DMS79 (cell line): Measurements from ENCODE around the gene STEEP1.

ENCODE experiments used
- DNase-seq: peaks from one replicate; lab custom pipeline; 2025; lab: John Stamatoyannopoulos, UW

STEEP1 gene

DNA sequence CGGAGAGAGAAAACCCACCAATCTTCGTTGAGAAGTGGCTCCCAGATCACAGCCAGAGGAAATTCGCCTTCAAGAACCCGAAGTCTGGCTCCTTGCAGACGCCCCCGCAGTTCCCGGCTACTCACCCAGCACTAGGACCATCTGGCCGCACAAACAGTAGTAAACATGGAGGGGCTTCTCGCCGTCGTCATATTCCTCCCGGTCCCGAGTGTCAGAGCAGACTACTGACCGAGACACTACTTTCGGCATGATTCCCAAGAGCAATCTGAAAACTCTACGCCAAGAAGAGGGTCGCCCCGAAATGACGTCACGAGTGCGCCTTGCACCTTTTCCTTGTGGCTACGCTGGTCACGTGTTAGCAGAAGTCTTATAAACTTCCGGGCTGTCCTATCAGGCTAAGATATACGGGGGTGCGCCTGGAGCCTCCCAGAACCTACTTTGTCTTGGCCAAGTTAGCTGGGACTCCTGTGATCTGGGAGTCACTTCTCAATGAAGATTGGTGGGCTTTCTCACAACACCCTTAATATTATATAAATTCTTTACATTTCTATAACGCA lies at the start of gene STEEP1:
Gene STEEP1 (minus strand): TSS at position 303 of the 557 bp plus-strand sequence. CDS start 54 bp downstream, at position 249.
- peak; percentile 79 for DNase-seq

DNA sequence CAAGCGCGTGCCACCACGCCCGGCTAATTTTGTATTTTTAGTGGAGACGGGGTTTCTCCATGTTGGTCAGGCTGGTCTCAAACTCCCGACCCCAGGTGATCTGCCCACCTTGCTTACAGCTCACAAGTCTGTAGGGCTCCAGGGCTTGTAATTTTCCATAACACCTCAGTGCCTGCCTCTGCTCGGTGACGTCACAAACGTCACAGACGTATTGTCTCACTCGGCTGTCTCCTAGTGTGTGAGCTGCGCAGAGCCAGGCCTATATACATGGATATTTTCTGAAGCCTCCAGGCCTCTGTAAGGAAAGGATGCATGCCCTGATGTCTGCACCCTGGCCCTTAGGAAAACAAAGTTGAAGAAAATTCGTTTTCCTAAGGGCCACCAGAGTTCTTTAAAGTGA lies 49.6 kb upstream of the STEEP1 start:
- DNase-seq = no peak

DNA sequence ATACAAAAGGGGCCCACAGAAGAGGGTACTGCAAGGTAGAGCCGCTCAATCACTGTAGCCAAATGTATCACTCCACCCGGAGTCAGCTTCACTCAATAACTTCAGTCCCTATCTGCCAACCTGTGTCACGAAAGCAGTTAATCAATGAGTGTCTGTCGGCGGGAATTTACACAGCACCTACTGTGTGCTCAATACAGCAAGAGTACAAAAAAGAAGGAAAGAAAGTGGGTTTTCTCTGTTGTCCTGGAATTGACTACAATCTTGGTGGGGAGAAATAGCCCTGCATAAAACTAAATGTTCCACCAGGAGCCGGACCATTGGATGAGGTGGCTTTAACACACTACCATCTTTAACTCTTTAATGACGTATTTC lies 41.8 kb upstream of the STEEP1 start:
- DNase-seq = no peak

DNA sequence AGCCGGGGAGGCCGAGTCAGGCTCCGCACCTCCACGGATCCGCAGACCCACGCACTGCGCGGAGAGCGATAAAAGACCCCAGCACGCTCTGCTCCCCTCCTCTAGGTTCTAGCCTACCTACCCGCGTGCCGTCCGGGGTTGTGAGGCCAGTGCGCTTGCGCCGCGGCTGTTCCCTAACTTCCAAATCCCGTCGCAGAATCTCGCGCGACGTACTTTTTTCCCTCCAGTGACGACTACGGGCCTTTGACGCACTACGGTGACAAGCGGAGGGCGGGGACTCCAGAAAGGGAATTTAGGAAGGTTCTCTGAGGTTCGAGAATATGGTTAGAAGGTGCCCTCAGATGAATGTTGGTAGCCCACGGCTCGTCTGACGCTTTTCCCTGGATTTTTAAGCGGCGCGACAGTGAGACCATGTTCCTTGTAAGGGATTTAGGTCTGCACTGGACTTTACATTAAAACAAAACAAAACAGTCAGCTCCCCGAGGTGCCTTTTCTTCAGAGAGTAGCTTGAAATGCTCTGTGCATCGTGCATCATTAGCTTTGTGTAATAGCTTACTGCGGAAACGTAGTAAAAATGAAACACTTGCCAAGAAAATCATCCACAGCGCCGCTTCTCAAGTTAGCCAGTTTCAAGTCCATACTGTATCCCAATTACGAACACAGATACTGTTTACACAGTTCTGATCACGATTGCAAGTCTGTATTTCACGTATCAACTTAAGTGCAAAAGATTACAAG lies 41.2 kb upstream of the STEEP1 start, which contains the start of gene NKRF:
Gene NKRF (minus strand): TSS at position 145 of the 738 bp plus-strand sequence.
- DNase-seq = peak; percentile 72

DNA sequence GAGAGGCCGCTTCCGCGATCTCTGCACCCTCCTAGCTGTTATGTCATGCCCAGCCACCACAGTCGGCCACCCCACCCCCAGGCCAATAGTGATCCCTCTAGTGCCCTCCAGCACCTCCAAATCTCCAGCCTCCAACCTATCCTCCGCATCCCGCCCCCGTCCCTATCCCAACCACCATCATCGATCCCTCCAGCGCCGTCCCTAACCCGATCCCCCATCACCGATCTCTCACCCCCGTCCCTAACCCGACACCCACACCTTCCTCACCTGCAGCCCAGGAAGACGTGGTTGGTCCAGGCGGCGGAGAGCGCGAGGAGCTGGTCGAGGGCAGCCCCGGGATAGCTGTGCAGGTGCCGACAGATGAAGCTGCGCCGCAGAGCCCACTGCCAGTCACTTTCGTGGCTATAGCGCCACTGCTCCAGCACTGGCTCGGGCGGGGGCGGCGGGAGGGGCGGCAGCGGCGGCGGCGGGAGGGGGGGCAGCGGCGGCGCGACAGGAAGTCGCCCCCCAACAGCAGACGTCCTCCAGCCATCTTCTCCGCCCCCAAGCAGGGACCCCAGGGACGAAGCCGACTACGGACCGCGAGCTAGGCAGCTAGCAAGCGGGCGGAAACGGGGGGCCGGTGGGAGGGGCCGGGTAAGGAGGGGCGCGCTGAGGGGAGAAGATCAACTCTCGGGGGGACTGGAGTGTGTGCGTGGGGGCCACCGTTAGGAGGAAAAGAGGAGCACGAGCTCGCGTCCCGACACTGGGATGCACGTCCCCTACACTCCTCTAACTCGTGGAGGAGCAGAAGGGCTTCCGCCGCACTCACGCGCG lies 40.5 kb upstream of the STEEP1 start:
- no peak for DNase-seq

DNA sequence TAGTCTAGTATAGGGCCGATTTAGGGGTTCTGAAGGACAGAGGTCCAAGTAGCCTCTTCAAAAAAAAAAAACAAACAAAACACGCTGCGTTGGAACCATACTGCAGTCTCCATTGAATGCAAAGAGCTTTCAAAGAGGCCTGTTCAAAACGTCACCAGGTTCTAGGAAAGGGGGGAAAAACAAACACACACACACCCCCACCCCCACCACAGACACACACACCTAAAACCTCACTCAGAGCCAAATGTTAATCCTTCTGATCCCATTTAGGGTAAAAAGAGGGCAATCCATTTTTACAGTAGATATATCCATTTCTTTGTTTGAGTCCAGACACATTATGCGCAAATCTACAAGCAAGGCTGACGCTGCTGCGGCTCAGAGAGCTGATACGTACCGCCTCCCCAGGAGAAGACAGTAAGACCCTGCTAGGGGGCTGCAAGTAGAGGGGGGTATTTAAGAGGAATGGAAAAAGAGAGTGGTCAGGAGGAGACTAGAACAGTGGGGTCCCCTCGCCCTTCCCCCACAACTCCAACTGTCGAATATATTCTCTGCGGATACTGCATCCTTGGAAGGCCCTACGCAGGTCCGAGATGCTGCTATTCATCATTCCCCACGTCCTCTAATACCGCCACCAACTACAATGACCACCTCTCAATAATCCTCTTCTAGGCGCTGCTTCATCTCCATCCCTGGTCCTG lies 39.7 kb upstream of the STEEP1 start:
- DNase-seq = no peak

DNA sequence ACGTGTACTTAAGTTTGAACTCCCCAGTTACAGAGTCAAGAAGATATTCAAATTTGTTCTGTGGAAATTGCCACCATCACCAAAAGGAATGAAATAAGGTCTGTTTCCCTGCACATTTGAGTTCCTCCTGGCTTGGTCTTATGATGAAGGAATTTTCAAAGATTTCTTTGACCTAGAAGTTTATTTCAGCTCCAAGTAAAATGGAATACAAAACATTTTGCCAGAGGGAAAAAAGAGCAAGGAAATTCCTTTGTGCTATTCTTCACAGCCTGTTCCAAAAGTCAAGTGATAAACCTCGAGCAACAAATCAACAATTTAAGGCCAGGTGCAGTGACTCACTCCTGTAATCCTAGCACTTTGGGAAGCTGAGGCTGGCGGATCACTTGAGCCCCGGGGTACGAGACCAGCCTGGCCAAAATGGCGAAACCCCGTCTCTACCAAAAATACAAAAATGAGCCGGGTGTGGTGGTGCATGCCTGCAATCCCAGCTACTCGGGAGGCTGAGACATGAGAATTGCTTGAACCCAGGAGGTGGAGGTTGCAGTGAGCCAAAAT lies 37.6 kb upstream of the STEEP1 start:
- no peak for DNase-seq

DNA sequence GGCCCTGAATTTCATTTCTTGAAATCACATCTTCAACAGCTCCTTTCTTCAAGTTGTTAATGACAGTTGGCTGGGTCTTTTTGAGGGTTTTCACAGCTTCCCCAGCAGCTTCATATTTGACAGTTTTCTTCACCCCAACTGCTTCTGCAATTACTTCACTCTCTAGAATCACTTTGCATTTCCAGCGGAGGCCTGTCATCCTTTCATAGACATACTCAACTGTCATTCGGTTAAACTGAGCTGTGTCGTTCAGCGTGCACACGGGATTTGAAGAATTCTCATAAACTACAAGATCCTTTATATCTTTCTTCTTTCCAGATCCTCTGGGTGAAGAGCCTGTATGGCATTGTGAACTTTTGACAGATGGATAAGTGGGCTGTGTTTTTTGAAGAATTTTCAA lies 24.6 kb upstream of the STEEP1 start:
- no peak for DNase-seq

DNA sequence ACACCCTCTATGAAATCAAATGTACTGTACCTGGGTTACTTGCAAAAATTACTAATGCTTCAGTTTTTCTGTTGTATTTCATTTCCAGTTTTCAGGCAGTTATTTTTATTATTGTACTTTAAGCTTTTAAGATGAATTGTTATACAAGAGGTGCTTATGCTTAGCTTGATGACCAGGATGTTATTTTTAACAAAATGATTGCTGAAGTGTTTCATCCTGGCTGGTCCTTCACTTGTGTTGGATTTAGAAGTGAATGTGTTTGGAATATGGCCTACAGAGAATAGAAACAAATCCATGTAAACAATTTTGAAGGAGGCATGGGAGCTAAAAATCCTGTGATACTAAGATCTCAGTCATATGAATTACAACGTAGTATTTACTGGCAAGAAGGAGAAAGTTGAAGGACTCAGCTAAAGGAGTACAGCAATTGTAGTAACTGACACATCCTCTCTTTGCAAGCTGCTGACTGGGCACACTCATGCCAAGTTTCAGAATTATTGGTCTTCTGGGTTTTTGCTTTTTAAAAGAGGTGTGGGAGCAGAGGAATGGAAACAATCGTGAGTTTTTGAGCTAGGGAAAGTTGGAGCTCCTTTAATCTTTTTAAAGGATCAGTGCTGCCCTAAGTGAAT lies 18.3 kb upstream of the STEEP1 start:
- no peak for DNase-seq

DNA sequence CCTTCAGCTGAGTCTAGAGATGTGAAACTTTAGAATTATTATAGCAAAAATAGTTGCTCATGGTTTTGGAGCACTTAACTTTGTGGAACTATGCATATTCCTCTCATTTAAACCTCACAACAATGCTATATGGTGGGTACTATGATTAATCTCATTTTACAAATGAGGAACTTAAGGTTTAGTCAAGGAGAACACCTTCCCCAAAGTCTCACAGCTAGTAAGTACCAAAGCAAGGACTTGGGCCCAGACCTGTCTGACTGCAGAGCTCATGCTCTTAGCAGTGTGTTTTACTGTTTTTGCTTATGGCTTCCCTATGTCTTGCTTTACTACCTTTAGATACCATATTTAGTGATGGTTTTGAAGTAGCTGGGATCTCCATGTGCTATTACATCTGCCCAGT lies 14.2 kb upstream of the STEEP1 start:
- DNase-seq = no peak

DNA sequence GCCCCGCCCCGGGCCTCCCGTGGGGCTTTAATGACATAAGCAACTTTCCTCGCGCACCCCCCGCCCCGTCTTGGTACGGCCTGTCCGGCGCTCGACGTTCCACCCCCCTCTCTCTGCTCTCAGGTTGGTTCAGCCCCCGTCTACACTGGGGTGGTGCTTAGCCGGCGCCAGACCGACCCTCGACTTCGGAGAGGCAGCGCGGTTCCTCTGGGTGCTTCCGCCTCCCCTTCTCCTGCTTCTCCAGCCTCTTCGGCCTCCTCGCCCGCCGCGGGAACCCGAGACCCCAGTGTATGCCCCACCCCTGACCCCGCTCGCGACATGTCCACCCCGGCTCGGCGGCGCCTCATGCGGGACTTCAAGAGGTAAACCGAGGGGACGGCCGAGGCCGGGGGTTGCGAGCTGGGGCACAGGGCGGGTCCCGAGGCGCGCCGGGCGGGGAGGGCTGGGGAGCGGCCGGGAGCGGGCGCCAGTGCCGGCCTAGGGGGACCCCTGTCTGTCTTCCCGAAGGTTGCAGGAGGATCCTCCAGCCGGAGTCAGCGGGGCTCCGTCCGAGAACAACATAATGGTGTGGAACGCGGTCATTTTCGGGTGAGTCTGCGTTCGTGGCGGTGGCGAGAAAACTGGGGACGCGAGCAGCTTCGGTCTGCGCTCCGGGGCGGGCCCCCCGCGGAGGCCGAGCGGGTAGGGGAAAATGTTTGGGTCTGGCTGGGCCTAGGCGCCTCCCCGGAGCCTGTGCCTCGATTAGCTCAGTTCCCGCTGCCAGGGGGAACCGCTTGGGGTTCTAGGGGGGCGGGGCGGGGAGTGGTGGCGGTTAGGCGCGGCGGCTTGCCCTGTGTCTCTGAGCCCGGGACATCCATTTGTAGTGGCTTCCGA lies 9.4 kb upstream of the STEEP1 start, which contains the start of gene UBE2A:
Gene UBE2A (plus strand): TSS at position 170 of the 873 bp plus-strand sequence. CDS start 149 bp downstream, at position 319.
- peak; percentile 20 for DNase-seq

DNA sequence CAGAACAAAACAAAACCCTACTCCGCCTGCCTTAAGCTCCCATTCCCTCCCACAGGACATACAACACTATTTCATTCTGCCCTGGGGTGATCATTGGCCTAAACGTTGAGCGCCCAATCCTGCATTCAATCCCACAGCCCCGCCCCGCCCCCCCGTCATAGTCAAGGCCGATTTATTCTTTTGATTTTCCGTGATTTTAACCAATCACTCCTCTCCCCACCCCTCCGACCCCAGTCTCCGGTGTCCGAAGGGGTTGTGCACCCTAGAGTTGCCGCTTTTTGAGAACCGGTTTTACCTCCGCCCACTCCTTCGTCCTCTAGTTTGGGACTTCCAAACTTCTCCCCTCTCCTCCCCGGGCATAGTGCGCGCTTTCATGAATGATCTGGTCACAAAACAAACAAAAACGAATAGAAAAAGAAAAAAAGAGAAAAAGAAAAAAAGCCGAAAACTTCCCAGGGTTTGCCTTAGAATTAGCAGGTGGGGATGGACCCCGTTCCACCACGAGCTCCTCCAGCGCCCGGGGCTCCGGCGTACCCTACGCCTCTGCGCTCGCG lies 8.7 kb upstream of the STEEP1 start:
- no peak for DNase-seq

DNA sequence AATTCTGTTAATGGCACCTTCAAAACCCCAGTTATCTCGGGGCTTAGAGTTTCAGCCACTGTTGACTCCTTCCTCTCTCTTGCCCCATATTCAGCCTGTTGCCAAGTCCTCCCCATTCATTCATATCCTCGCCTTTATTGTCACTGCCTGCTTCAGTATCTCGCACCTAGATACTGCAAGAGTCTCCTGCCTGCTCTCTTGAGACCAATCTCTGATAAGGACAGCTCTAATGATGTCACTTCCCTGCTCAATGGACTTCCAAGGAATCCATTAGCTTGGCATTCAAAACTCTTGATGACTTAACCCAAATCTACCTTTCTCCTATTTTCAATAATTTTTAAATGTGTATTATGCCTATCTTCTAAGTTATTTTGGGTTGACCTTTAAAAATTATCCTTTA lies 8.0 kb upstream of the STEEP1 start:
- DNase-seq = no peak

DNA sequence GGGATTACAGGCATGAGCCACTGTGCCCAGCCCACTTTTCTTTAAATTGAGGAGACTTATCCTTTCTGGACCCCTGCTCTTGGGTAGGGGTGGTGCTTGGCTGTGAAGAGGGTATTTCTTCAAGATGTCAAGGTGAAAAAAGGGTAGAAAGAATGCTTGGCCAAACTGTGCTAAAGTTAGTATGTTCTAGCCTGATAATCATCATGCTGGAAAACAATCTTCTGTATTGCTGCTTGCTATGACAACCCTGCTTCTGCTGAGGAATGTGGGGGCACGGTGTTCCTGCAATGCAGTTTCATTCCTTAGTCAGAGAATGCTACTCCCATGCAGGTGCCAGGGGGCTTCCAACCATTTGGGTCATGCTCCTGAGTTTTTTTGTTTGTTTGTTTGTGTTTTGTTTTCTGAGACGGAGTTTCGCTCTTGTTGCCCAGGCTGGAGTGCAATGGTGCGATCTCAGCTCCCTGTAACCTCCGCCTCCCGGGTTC lies 5.2 kb upstream of the STEEP1 start:
- DNase-seq = no peak

DNA sequence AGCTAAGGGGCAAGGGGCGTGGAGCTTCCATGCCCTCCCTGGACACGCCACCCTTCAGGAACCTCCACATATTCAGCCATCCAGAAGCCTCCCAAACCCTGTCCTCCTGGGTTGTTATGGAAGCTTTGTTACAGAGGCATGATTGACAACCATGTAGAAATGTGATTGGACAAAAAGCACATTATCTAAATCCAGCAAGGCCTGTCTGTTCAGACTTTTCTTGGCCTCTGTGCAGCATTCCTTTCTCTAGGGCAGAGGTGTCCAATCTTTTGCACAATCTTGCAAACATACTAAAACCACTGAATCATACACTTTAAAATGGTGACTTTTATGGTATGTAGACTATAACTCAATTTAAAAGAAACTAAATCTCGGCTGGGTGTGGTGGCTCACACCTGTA lies 12.7 kb downstream of the STEEP1 start:
- DNase-seq = no peak

DNA sequence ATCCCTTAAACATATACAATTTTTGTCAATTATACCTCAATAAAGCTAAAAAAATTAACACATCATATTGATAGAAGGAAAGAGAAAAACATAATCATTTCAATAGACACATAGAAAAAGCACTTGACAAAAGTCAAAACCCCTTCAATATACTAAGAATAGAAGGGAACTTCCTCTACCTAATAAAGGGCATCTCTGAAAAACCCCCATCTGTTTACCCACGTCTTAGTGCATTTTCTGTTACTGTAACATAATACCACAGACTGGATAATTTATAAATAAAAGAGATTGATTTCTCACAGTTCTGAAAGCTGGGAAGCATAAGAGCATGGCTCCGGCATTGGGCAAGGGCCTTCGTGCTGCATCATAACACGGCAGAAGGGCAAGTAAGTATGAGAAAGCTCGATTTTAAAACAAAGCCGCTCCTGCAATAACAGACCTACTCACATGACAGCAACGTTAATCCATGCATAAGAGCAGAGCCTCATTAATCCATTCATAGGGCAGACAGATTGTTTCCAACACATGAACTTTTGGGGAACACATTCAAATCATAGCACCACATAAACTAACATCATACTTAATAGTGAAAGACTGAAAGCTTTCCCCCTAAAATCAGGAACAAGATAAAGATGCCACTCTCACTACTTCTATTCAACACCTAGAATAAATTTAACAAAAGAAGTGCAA lies 15.7 kb downstream of the STEEP1 start:
- DNase-seq = no peak

DNA sequence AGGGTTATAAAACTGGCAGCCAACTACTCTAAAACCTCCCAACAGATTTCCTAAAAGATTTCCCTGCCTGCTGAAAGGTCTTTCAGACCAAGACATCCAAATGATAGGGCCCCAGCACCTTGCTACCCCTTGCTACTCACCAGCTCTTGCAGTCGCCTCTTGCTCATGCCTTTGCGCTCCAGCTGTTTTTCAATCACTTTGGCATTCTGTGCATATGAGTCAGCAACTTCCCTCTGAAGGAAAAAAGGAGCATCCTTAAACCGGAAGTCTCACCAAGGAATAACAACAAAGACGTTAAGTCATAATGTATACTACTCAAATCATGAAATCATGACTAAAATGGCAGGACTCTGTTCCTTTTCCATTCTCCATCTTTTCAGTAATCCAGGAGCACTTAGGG lies 24.0 kb downstream of the STEEP1 start:
- no peak for DNase-seq

DNA sequence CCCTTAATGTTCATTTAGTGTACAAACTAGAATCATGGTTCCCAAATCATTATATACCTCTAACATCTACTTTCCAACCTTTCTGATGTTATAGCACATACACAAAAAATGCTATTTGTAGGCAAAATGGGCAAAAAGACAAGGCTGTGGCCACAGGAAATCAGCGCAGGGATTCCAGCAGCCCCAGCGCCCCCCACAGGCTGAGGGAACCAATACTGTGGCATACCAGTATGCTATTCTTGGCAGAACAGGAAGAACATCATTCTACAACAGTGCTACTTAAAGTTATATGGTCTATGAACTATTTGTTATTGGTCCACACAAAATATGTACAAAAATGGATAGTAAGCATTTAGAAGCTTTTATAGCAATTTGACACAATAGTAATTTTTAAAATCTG lies 25.3 kb downstream of the STEEP1 start:
- no peak for DNase-seq

DNA sequence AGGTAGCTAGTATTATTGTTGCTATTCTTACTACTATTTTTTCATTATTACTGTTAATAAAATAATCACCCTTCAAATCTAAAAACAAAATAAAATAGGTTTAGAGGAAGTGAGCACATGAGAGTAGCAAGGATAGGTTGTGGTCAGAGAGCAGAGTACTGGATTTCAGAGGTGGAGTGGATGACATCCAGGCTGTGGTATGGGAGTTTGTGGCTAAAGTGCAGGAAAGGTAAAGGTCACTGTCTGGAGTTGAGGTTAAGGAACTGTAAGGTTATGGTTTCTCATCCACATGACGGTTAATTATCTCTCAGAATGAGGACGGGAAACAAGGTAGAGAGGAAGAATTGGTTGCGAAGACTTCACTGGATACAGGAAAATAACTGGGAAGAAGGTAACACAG lies 27.7 kb downstream of the STEEP1 start:
- no peak for DNase-seq
